HG02870 (cell line): ENCODE results near the gene FAM193A.
"Not testable (repeated sequence)": the region's sequence is repeated elsewhere in the genome, so short reads cannot be mapped to it uniquely, and the experiment has no call there.

Source experiments
- ATAC-seq: cut with Tn5 transposase; IDR thresholded peaks from one replicate; pipeline ENCODE4 v1.9.1; 2021; ENCODE audit warnings: mild to moderate bottlenecking, moderate library complexity; ENCODE audit not compliant: unreplicated experiment

The FAM193A gene

GRCh38 chr4:2721586-2721985 lies 185.1 kb downstream of the FAM193A start:
- no peak for ATAC-seq

GRCh38 chr4:2722033-2722432 lies 185.6 kb downstream of the FAM193A start:
- no peak for ATAC-seq

GRCh38 chr4:2723751-2724150 lies 187.3 kb downstream of the FAM193A start:
- no peak for ATAC-seq

- ATAC-seq, result no peak
These were observed 188.9 kb downstream of the FAM193A start for GRCh38 chr4:2725380-2725779.

GRCh38 chr4:2726881-2727280 lies 190.4 kb downstream of the FAM193A start:
- not testable (repeated sequence) for ATAC-seq

- ATAC-seq, result no peak
These were observed 191.8 kb downstream of the FAM193A start for GRCh38 chr4:2728221-2728620.

- no peak for ATAC-seq
These were observed 192.5 kb downstream of the FAM193A start for GRCh38 chr4:2728806-2729532.

GRCh38 chr4:2729533-2729875 lies 193.1 kb downstream of the FAM193A start:
- no peak for ATAC-seq

- no peak for ATAC-seq
These were observed 195.5 kb downstream of the FAM193A start for GRCh38 chr4:2731907-2732317.

GRCh38 chr4:2732526-2732925 lies 196.1 kb downstream of the FAM193A start:
- no peak for ATAC-seq

GRCh38 chr4:2733001-2733843 lies 196.8 kb downstream of the FAM193A start:
- ATAC-seq, result no peak

GRCh38 chr4:2733844-2734574 lies 197.6 kb downstream of the FAM193A start:
- ATAC-seq, result no peak

- no peak for ATAC-seq
These were observed 198.2 kb downstream of the FAM193A start for GRCh38 chr4:2734612-2735011.

- ATAC-seq, result no peak
These were observed 199.4 kb downstream of the FAM193A start for GRCh38 chr4:2735869-2736268.

GRCh38 chr4:2738296-2738695 lies 201.8 kb downstream of the FAM193A start:
- ATAC-seq, result not testable (repeated sequence)

GRCh38 chr4:2741626-2742025 lies 205.2 kb downstream of the FAM193A start:
- ATAC-seq, result no peak

GRCh38 chr4:2742081-2742822 lies 205.8 kb downstream of the FAM193A start:
- no peak for ATAC-seq

- no peak for ATAC-seq
These were observed 206.5 kb downstream of the FAM193A start for GRCh38 chr4:2742823-2743517.

- ATAC-seq, result no peak
These were observed 207.3 kb downstream of the FAM193A start for GRCh38 chr4:2743518-2744445.
